Jurkat, Clone E6-1 (cell line): Measurements from ENCODE around the gene KIAA1191. TPM values are rescaled to one million over a fixed set of nuclear protein-coding genes. Genes with fewer than 3 reads are reported as not detected.
"Not testable (repeated sequence)": the region's sequence is repeated elsewhere in the genome, so short reads cannot be mapped to it uniquely, and the experiment has no call there.

Source experiments
- DNase-seq: peaks from one replicate; pipeline ENCODE4 v3.0.0-alpha.2; 2011; ENCODE audit warnings: low read depth, low spot score
- H3K4me3 ChIP-seq: 2 replicates; pipeline ENCODE4 v1.5.1; 2011; ENCODE audit warnings: mild to moderate bottlenecking, low read length, control low read depth, moderate library complexity
- polyA plus RNA-seq: library from polyadenylated mRNA; unstranded; fragments of >200 nt; gene quantifications from one replicate; pipeline ENCODE4 v1.2.1, GENCODE V29; 2012; ENCODE audit warnings: missing spikeins; ENCODE audit not compliant: insufficient read length, insufficient read depth

KIAA1191 gene
- 54.7 TPM for polyA plus RNA-seq

- peak; percentile 91 for DNase-seq
- H3K4me3 ChIP-seq: peak within 1 kb of the TSS; percentile 89
Measured at GRCh38 chr5:176361437-176362232, at the start of gene KIAA1191. Gene KIAA1191 (minus strand): TSS chr5:176361764. CDS start chr5:176359508, 2,256 bp downstream.

GRCh38 chr5:176410486-176411180, 49.1 kb upstream of the KIAA1191 start:
- DNase-seq: no peak
- no peak overlapping the region for H3K4me3 ChIP-seq

- no peak overlapping the region for H3K4me3 ChIP-seq
- DNase-seq: no peak
Measured at GRCh38 chr5:176409765-176410164, 48.2 kb upstream of the KIAA1191 start.

- no peak overlapping the region for H3K4me3 ChIP-seq
- DNase-seq: no peak
Measured at GRCh38 chr5:176408590-176408989, 47.0 kb upstream of the KIAA1191 start.

- H3K4me3 ChIP-seq, DNase-seq: not testable (repeated sequence)
Measured at GRCh38 chr5:176408252-176408573, 46.6 kb upstream of the KIAA1191 start.

- DNase-seq: no peak
- no peak overlapping the region for H3K4me3 ChIP-seq
Measured at GRCh38 chr5:176407456-176408251, 46.1 kb upstream of the KIAA1191 start.

- H3K4me3 ChIP-seq: no peak overlapping the region
- no peak for DNase-seq
Measured at GRCh38 chr5:176406436-176407052, 45.0 kb upstream of the KIAA1191 start.

- DNase-seq: no peak
- no peak overlapping the region for H3K4me3 ChIP-seq
Measured at GRCh38 chr5:176405656-176406435, 44.3 kb upstream of the KIAA1191 start.

GRCh38 chr5:176401281-176402205, 40.0 kb upstream of the KIAA1191 start:
- no peak for DNase-seq
- no peak overlapping the region for H3K4me3 ChIP-seq

- no peak overlapping the region for H3K4me3 ChIP-seq
- DNase-seq: no peak
Measured at GRCh38 chr5:176400382-176401156, 39.0 kb upstream of the KIAA1191 start.

- H3K4me3 ChIP-seq: no peak overlapping the region
- DNase-seq: no peak
Measured at GRCh38 chr5:176397736-176398420, 36.3 kb upstream of the KIAA1191 start.

- DNase-seq: no peak
- H3K4me3 ChIP-seq: no peak overlapping the region
Measured at GRCh38 chr5:176396330-176396729, 34.8 kb upstream of the KIAA1191 start.

- no peak for DNase-seq
- H3K4me3 ChIP-seq: no peak overlapping the region
Measured at GRCh38 chr5:176394881-176395675, 33.5 kb upstream of the KIAA1191 start.

- no peak overlapping the region for H3K4me3 ChIP-seq
- no peak for DNase-seq
Measured at GRCh38 chr5:176394096-176394495, 32.5 kb upstream of the KIAA1191 start.

GRCh38 chr5:176392526-176392925, 31.0 kb upstream of the KIAA1191 start:
- no peak for DNase-seq
- H3K4me3 ChIP-seq: no peak overlapping the region

GRCh38 chr5:176391999-176392398, 30.4 kb upstream of the KIAA1191 start:
- DNase-seq: no peak
- no peak overlapping the region for H3K4me3 ChIP-seq
